OCI-LY7 (cell line): ENCODE results near the gene LOC128125822.
"Not testable (repeated sequence)": the region's sequence is repeated elsewhere in the genome, so short reads cannot be mapped to it uniquely, and the experiment has no call there.

ENCODE experiments used
- BruUV-seq: library from RNA; stranded (reverse); fragments of 400-500 nt; replicated peaks from 2 replicates; lab custom pipeline; 2021; lab: Mats Ljungman, UMichigan
- CTCF ChIA-PET: fragments of 300-600 bp; sonication (Branson Sonifier 250); formaldehyde crosslinking; loops from one replicate; lab custom pipeline; 2022; ENCODE audit warnings: antibody characterized with exemption; ENCODE audit not compliant: unreplicated experiment; lab: Charles Lee
- POLR2A ChIA-PET: fragments of 300-600 bp; sonication (Branson Sonifier 250); formaldehyde crosslinking; loops from one replicate; lab custom pipeline; 2022; ENCODE audit warnings: antibody characterized with exemption; lab: Charles Lee
- DNase-seq: peaks from one replicate; pipeline ENCODE4 v3.0.0-alpha.2; 2015; ENCODE audit warnings: low spot score
- H2AFZ ChIP-seq: fragments of 200-600 bp; sonication (generic), shearing (Covaris generic); 2 replicates; pipeline ENCODE4 v1.6.1; 2014; ENCODE audit warnings: mild to moderate bottlenecking, antibody characterized with exemption, low read length, moderate library complexity
- H3K27ac ChIP-seq: fragments of 200-600 bp; sonication (generic); 2 replicates; pipeline ENCODE4 v1.5.1; 2014; ENCODE audit warnings: mixed run types, low read depth, mild to moderate bottlenecking, moderate library complexity, low read length, inconsistent platforms; ENCODE audit not compliant: poor library complexity, severe bottlenecking
- H3K36me3 ChIP-seq: fragments of 200-600 bp; sonication (generic); 2 replicates; pipeline ENCODE4 v1.6.1; 2014; ENCODE audit warnings: mild to moderate bottlenecking, antibody characterized with exemption, low read length, moderate library complexity, mixed read lengths; ENCODE audit not compliant: insufficient read depth
- H3K4me1 ChIP-seq: fragments of 200-600 bp; sonication (generic); 2 replicates; pipeline ENCODE4 v1.5.1; 2014; ENCODE audit warnings: mild to moderate bottlenecking, low read length; ENCODE audit not compliant: insufficient read depth, poor library complexity, severe bottlenecking
- H3K4me2 ChIP-seq: fragments of 200-600 bp; sonication (generic); 2 replicates; pipeline ENCODE4 v1.6.1; 2014; ENCODE audit warnings: mild to moderate bottlenecking, low read length
- H3K4me3 ChIP-seq: fragments of 200-600 bp; sonication (generic); 2 replicates; pipeline ENCODE4 v1.5.1; 2014; ENCODE audit warnings: mild to moderate bottlenecking, low read depth, low read length; ENCODE audit not compliant: poor library complexity, severe bottlenecking
- H3K79me2 ChIP-seq: fragments of 200-600 bp; sonication (generic); 2 replicates; pipeline ENCODE4 v1.6.1; 2016; ENCODE audit warnings: low read depth, mild to moderate bottlenecking, low read length, moderate library complexity, mixed read lengths; ENCODE audit not compliant: insufficient read depth
- H3K9me2 ChIP-seq: fragments of 200-600 bp; sonication (generic); 2 replicates; pipeline ENCODE4 v1.6.1; 2016; ENCODE audit warnings: mild to moderate bottlenecking, low read length, mixed read lengths; ENCODE audit not compliant: insufficient read depth
- H3K9me3 ChIP-seq: fragments of 200-600 bp; sonication (generic); 2 replicates; pipeline ENCODE4 v1.6.1; 2014; ENCODE audit warnings: mild to moderate bottlenecking, mixed run types, low read length, mixed read lengths
- H4K20me1 ChIP-seq: fragments of 200-600 bp; sonication (generic); 2 replicates; pipeline ENCODE4 v1.6.1; 2014; ENCODE audit warnings: mild to moderate bottlenecking, antibody characterized with exemption, low read length, moderate library complexity, mixed read lengths; ENCODE audit not compliant: insufficient read depth
- CTCF ChIP-seq: fragments of 200-600 bp; sonication (generic); conservative IDR thresholded peaks from 2 replicates; pipeline ENCODE4 v1.5.1; 2014; ENCODE audit warnings: mild to moderate bottlenecking, antibody characterized with exemption, low read length, moderate library complexity, mixed read lengths
- EZH2phosphoT487 ChIP-seq: fragments of 200-600 bp; sonication (generic); IDR thresholded peaks from 2 replicates; pipeline ENCODE4 v1.6.1; 2018; ENCODE audit warnings: low read depth, borderline replicate concordance, mild to moderate bottlenecking, mixed run types, antibody characterized with exemption, low read length, moderate library complexity, mixed read lengths
- intact Hi-C: fragments of 100-400 bp; cut with micrococcal nuclease; formaldehyde crosslinking; loops from one replicate; pipeline ENCODE4 v1.10.0; 2022; ENCODE audit not compliant: unreplicated experiment

The LOC128125822 gene

GRCh38 chr6:63584566-63584965, 12.3 kb downstream of the LOC128125822 start:
- intact Hi-C loops = no loop called here
- no TSS peak for BruUV-seq
- no peak overlapping the region for H3K4me3 ChIP-seq
- TF ChIP-seq EZH2phosphoT487 = no peak
- TF ChIP-seq CTCF = no peak
- peaks cover 8% of the 10 kb centered on the region; the same call in 1 of the 2 replicates for H4K20me1 ChIP-seq
- no peak overlapping the region for H3K4me2 ChIP-seq
- H2AFZ ChIP-seq = no peak overlapping the region
- DNase-seq = no peak
- H3K27ac ChIP-seq = no peak overlapping the region
- H3K9me2 ChIP-seq = no peaks in the 10 kb centered on the region
- POLR2A ChIA-PET = interaction anchor here (1.1 to 1.6 kb wide), 3 partner anchors 10 to 232 kb away, joined by 3 to 9 read pairs (median 6); no protein-coding TSS in a partner anchor
- peaks cover 47% of the 10 kb centered on the region for H3K36me3 ChIP-seq
- H3K79me2 ChIP-seq = peaks cover 20% of the 10 kb centered on the region; the same call in 1 of the 2 replicates
- no peaks in the 10 kb centered on the region for H3K9me3 ChIP-seq
- no peaks in the 10 kb centered on the region for H3K4me1 ChIP-seq
- CTCF ChIA-PET = no interaction called here

GRCh38 chr6:63585652-63586051, 13.4 kb downstream of the LOC128125822 start:
- H3K4me1 ChIP-seq, H3K4me3 ChIP-seq, DNase-seq, H3K4me2 ChIP-seq, H3K27ac ChIP-seq, BruUV-seq, H3K9me3 ChIP-seq, H2AFZ ChIP-seq, POLR2A ChIA-PET, H3K9me2 ChIP-seq, CTCF ChIA-PET, intact Hi-C loops, H4K20me1 ChIP-seq: not testable (repeated sequence)
- H3K79me2 ChIP-seq = peaks cover 13% of the 10 kb centered on the region; the same call in 1 of the 2 replicates
- H3K36me3 ChIP-seq = peaks cover 36% of the 10 kb centered on the region

GRCh38 chr6:63589952-63590411, 17.7 kb downstream of the LOC128125822 start:
- Histone ChIP-seq H3K9me2 (no peaks in the 10 kb centered on the region), H3K36me3 (no peaks in the 10 kb centered on the region), H3K9me3 (no peaks in the 10 kb centered on the region), H4K20me1 (no peaks in the 10 kb centered on the region), H3K27ac (no peak overlapping the region), H3K4me1 (no peaks in the 10 kb centered on the region), H3K79me2 (no peaks in the 10 kb centered on the region), H2AFZ (no peak overlapping the region), H3K4me3 (no peak overlapping the region), H3K4me2 (no peak overlapping the region)
- no peak for DNase-seq
- no TSS peak for BruUV-seq
- ChIA-PET CTCF (no interaction called here), POLR2A (no interaction called here)
- TF ChIP-seq EZH2phosphoT487 = no peak
- TF ChIP-seq CTCF = no peak
- intact Hi-C loops = no loop called here
